Sigmoid colon (tissue), 4 donors: ENCODE data around the gene ZBTB7C.

Source experiments
- CTCF ChIP-seq, 4 experiments: fragments of 450-650 bp in 3 of 4; fragments of 200-600 bp in 1 of 4; IDR thresholded peaks; one replicate each; pipeline ENCODE4 v1.5.1; 2016 to 2019; ENCODE audit warnings: antibody characterized with exemption in 4 of 4, mild to moderate bottlenecking in 3 of 4, moderate library complexity in 2 of 4
- POLR2A ChIP-seq, 2 donors: fragments of 450-650 bp; IDR thresholded peaks; one replicate each; pipeline ENCODE4 v1.6.1; 2016; ENCODE audit warnings: antibody characterized with exemption in 2 of 2, mild to moderate bottlenecking in 2 of 2, moderate library complexity in 2 of 2
- POLR2AphosphoS5 ChIP-seq, 4 donors: sonication (generic); formaldehyde crosslinking; IDR thresholded peaks; one replicate each; pipeline ENCODE4 v1.6.1; 2017; ENCODE audit warnings: antibody characterized with exemption in 4 of 4

GRCh38 chr18:48308755-48309575 is 100.2 kb downstream of the ZBTB7C start:
- no peak for TF ChIP-seq POLR2A (IDR thresholded peaks at IDR 0.05)
- TF ChIP-seq CTCF (IDR thresholded peaks at IDR 0.05): no peak
- no peak for TF ChIP-seq POLR2AphosphoS5 (IDR thresholded peaks at IDR 0.05)
